Stomach (tissue), 4 donors: ENCODE data around the gene PHACTR3.

Source experiments
- CTCF ChIP-seq, 7 experiments: fragments of 450-650 bp in 4 of 7; fragments of 200-600 bp in 3 of 7; sonication (generic) in 3 of 7; IDR thresholded peaks; one replicate each; pipeline ENCODE4 v1.5.1; 2016 to 2019; ENCODE audit warnings: antibody characterized with exemption in 7 of 7, control low read depth in 2 of 7, mild to moderate bottlenecking in 1 of 7
- POLR2A ChIP-seq, 4 donors: fragments of 450-650 bp; IDR thresholded peaks; one replicate each; pipeline ENCODE4 v1.6.1; 2016; ENCODE audit warnings: antibody characterized with exemption in 4 of 4, control low read depth in 2 of 4, mild to moderate bottlenecking in 1 of 4, moderate library complexity in 1 of 4

- TF ChIP-seq CTCF (IDR thresholded peaks at IDR 0.05) (no peak), POLR2A (IDR thresholded peaks at IDR 0.05) (no peak)
These were observed 143.6 kb downstream of the PHACTR3 start for GRCh38 chr20:59747671-59748515.
